Endodermal cell (in vitro differentiated cells): ENCODE data around the gene PPBP. TPM values are rescaled to one million over a fixed set of nuclear protein-coding genes. Genes with fewer than 3 reads are reported as not detected.

Source experiments
- DNase-seq: peaks from one replicate; pipeline ENCODE4 v3.0.0-alpha.2; 2017
- H3K27ac ChIP-seq: 2 replicates; pipeline ENCODE4 v1.5.1; 2013; ENCODE audit warnings: mild to moderate bottlenecking, low read depth, low read length, moderate library complexity
- H3K27me3 ChIP-seq: 2 replicates; pipeline ENCODE4 v1.6.1; 2013; ENCODE audit warnings: mild to moderate bottlenecking, low read length, moderate library complexity; ENCODE audit not compliant: insufficient read depth, control insufficient read depth, poor library complexity, severe bottlenecking
- H3K36me3 ChIP-seq: 2 replicates; pipeline ENCODE4 v1.7.0; 2013; ENCODE audit warnings: mild to moderate bottlenecking, low read length, moderate library complexity; ENCODE audit not compliant: control insufficient read depth, insufficient read depth
- H3K4me1 ChIP-seq: one replicate; pipeline ENCODE4 v1.7.0; 2013; ENCODE audit warnings: low read length; ENCODE audit not compliant: control insufficient read depth, insufficient read depth
- H3K4me3 ChIP-seq: 2 replicates; pipeline ENCODE4 v1.5.1; 2013; ENCODE audit warnings: mild to moderate bottlenecking, low read length, moderate library complexity
- H3K9ac ChIP-seq: 2 replicates; pipeline ENCODE4 v1.6.1; 2013; ENCODE audit warnings: mild to moderate bottlenecking, low read length, moderate library complexity; ENCODE audit not compliant: poor library complexity, severe bottlenecking; ENCODE audit errors: extremely low read depth
- H3K9me3 ChIP-seq: 2 replicates; pipeline ENCODE4 v1.6.1; 2013; ENCODE audit warnings: mild to moderate bottlenecking, low read length, moderate library complexity; ENCODE audit not compliant: control insufficient read depth
- H3K27ac Mint-ChIP-seq: 2 replicates; pipeline ENCODE4 v1.8.0; 2020; ENCODE audit warnings: mixed read lengths
- H3K27me3 Mint-ChIP-seq: 2 replicates; pipeline ENCODE4 v1.8.0; 2021; ENCODE audit warnings: mild to moderate bottlenecking, mixed read lengths; ENCODE audit not compliant: insufficient read depth
- H3K36me3 Mint-ChIP-seq: 2 replicates; pipeline ENCODE4 v1.8.0; 2020; ENCODE audit warnings: low read depth, mixed read lengths
- H3K4me1 Mint-ChIP-seq: 2 replicates; pipeline ENCODE4 v1.8.0; 2020; ENCODE audit warnings: mixed read lengths
- H3K4me3 Mint-ChIP-seq: 2 replicates; pipeline ENCODE4 v1.8.0; 2020; ENCODE audit warnings: mild to moderate bottlenecking, moderate library complexity, mixed read lengths
- H3K9me3 Mint-ChIP-seq: 2 replicates; pipeline ENCODE4 v1.8.0; 2020; ENCODE audit warnings: mild to moderate bottlenecking, mixed read lengths
- CTCF ChIP-seq: fragments of 200-600 bp; sonication (generic); conservative IDR thresholded peaks from 2 replicates; pipeline ENCODE4 v1.5.0; 2021; ENCODE audit warnings: antibody characterized with exemption, mild to moderate bottlenecking
- WGBS, 2 experiments: methylation state at CpG; one replicate each; pipeline versions ENCODE4 v1.1.5 to v1.1.7; 2013; ENCODE audit warnings: missing lambda C conversion rate in 2 of 2, mixed read lengths in 1 of 2; ENCODE audit not compliant: insufficient coverage in 1 of 2, insufficient read length in 1 of 2; 5-methylcytosine and 5-hydroxymethylcytosine counted together
- total RNA-seq, 2 donors: library from RNA; stranded (reverse); fragmentation: NEBNext Ultra II Directional in 1 of 2; extraction: Animal tissue kit (Norgen Biotek cat#: 25700) in 1 of 2; gene quantifications; 2 replicates in 1 of 2; 3 replicates in 1 of 2; pipeline ENCODE4 v1.2.1, GENCODE V29; 2021

PPBP gene
- total RNA-seq, 2 donors from 2014 or later = not detected

DNA sequence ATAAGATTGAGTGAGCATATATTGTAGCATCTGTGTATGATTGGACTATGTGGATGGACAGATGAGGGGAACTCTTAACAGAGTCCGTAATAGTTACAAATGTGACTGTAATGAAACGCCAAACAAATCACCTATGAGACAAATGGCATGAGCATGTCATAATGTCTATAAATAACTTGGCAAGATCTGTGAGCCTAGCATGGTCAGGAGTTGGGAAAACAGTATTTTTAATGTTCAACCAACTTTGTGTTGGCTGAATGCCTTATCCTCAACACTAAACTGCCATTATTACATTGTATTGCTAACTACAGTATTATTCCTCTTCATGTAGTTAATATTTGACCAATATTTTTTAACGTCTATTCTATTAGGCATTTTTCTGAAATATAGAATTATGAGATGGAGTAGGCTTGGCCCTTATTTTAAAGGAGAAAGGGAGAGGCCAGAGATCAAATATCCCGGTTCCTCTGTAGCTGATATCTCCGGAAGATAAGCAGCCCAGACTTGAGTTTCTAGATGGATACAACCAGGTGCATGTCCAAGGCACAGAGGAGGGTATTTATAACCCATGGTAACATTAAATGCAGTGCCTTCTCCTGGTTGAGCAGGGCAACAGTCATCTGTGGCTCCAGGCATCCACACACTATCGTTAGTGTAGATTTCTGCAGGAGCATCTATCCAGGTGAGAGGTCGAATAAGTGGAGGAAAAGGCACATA lies 38.8 kb downstream of the PPBP start:
- no peak for DNase-seq
- no peak for TF ChIP-seq CTCF
- Histone ChIP-seq H3K4me3 (no peak overlapping the region), H3K4me1 (no peaks in the 10 kb centered on the region), H3K27ac (no peak overlapping the region), H3K9ac (no peak overlapping the region), H3K27me3 (peaks cover 70% of the 10 kb centered on the region), H3K36me3 (no peaks in the 10 kb centered on the region), H3K9me3 (peaks cover 2% of the 10 kb centered on the region)
- WGBS, 2 experiments = 94% methylated on average over 6 to 7 of the region's 7 CpGs
- peaks cover 12% of the 10 kb centered on the region for H3K9me3 Mint-ChIP-seq
- H3K27me3 Mint-ChIP-seq = peaks cover 78% of the 10 kb centered on the region
- H3K27ac Mint-ChIP-seq = no peak overlapping the region
- peaks cover under 1% of the 10 kb centered on the region for H3K36me3 Mint-ChIP-seq
- H3K4me1 Mint-ChIP-seq = peaks cover 7% of the 10 kb centered on the region
- no peak overlapping the region for H3K4me3 Mint-ChIP-seq

- peaks cover 4% of the 10 kb centered on the region for H3K9me3 Mint-ChIP-seq
- no peak overlapping the region for H3K27ac Mint-ChIP-seq
- H3K4me3 ChIP-seq = no peak overlapping the region
- no peaks in the 10 kb centered on the region for H3K36me3 ChIP-seq
- H3K27ac ChIP-seq = no peak overlapping the region
- no peaks in the 10 kb centered on the region for H3K9me3 ChIP-seq
- no peak overlapping the region for H3K4me3 Mint-ChIP-seq
- no peak for DNase-seq
- no peaks in the 10 kb centered on the region for H3K4me1 ChIP-seq
- peaks cover 86% of the 10 kb centered on the region for H3K27me3 Mint-ChIP-seq
- peaks cover 79% of the 10 kb centered on the region for H3K27me3 ChIP-seq
- TF ChIP-seq CTCF = no peak
- no CpG with 5 or more reads among the region's 1 CpG for WGBS, 2 experiments
- H3K4me1 Mint-ChIP-seq = peaks cover 13% of the 10 kb centered on the region
- H3K9ac ChIP-seq = no peak overlapping the region
- no peaks in the 10 kb centered on the region for H3K36me3 Mint-ChIP-seq
These were observed 39.7 kb downstream of the PPBP start for GRCh38 chr4:73948291-73948690.

- Histone ChIP-seq H3K27ac (no peak overlapping the region), H3K36me3 (no peaks in the 10 kb centered on the region), H3K4me1 (no peaks in the 10 kb centered on the region), H3K27me3 (peaks cover 88% of the 10 kb centered on the region), H3K9ac (no peak overlapping the region), H3K4me3 (no peak overlapping the region), H3K9me3 (no peaks in the 10 kb centered on the region)
- no peak for TF ChIP-seq CTCF
- Mint-ChIP-seq H3K9me3 (no peaks in the 10 kb centered on the region), H3K27ac (no peak overlapping the region), H3K4me1 (peaks cover 14% of the 10 kb centered on the region), H3K27me3 (peaks cover 94% of the 10 kb centered on the region), H3K36me3 (no peaks in the 10 kb centered on the region), H3K4me3 (no peak overlapping the region)
- no peak for DNase-seq
- 85 to 100% methylated on average over 2 to 3 of the region's 3 CpGs for WGBS, 2 experiments
These were observed 40.6 kb downstream of the PPBP start for GRCh38 chr4:73947239-73947985.
